ENCODE measurements around the gene FBXW12.
"Not testable (repeated sequence)": the region's sequence is repeated elsewhere in the genome, so short reads cannot be mapped to it uniquely, and the experiment has no call there.

Gene FBXW12

DNA sequence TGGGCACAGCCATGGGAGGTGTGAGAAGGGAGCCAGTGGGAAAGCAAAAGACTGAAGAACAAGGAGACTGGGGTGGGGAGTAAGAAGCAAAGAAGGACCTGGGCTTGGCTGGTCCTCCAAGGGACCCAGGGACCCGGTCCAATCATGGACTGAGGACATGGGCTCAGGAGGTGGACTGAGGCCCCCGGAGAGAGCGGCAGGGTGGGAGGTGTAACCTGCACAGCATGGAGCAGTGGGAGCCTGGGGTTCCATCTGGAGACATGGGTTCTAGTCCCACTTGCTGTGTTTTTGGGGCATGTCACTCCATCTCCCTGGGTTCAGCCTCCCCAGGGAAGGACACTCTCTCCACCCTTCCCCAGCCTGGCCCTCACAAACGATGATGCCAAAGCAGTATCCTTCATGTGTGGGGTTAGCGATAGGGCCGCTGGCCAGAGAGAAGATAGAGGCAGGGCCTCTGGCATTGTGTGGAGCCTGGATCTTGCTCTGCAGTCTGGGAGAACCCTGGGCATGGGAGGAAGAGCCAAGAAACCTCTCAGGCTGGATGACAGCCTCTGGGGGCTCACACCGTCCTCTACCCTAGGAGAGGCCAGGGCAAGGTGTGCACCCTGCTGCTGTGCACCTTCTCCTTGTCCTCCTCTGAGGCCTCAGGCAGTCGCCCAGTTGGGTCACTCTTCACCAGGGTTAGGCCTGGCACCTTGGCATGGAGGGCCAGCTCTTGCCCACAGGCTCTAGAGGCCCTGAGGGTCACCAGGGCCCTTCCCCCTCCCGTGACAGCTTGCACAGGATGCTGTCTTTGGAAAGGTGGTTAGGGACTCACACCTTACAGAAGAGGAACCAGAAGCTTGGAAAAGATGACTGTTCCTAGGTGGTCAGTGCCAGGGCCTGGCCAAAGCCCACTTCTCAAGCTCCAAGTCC lies 26.0 kb downstream of the FBXW12 start:
- ChIA-PET POLR2A (no interaction called here), CTCF (interaction anchor here (2.0 to 16.0 kb wide), 3 partner anchors 32 to 125 kb away, joined by 10 to 749 read pairs (median 48); partner anchors contain the start of genes CCDC51, PLXNB1 and TMA7)
- DNase-seq (ENCODE audit: low read depth, low spot score) = no peak
- TF ChIP-seq CTCF (IDR thresholded peaks at IDR 0.05; ENCODE audit: insufficient read depth, low read length, missing control alignments) = no peak
- H3K4me3 ChIP-seq (ENCODE audit: low read depth, low read length) = no peak overlapping the region

DNA sequence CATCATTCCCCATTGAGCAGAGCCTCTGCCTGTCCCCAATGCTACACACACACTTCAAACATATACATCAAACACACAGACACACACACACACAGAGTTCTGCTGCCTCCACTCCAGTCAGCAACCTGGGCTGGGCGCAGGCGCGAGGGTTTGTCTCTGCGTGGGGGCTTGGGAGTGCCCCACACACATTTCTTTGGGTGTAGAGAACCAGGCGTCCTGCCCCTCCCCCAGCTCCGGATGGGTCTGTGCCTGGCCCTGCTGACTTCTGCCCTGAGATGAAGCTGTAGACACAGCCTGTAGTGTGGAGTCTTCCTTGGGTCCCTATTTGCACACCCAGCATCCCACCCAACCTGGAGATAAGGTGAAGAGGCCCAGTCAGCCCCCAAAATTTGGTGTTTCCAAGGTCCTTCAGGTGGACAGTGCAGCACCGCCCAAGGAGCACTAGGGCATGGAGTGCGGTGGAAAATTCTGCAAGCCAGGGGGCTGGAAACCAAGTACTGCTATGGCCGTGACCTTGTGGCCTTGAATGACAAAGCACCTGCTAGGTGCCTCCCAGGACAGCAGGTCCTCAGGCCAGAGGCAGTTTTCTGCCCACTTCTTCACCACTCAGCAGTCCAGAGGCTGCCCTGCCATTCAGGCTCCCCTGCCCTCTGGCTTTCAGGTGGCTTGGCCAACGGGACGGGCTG lies 26.8 kb downstream of the FBXW12 start:
- DNase-seq (ENCODE audit: low read depth, low spot score) = no peak
- POLR2A ChIA-PET = no interaction called here
- no peak overlapping the region for H3K4me3 ChIP-seq (ENCODE audit: low read depth, low read length)
- CTCF ChIA-PET = interaction anchor here (0.8 to 16.0 kb wide), 8 partner anchors 9 to 153 kb away, joined by 3 to 749 read pairs (median 29); partner anchors contain the start of genes CCDC51, PLXNB1 and TMA7
- TF ChIP-seq CTCF (IDR thresholded peaks at IDR 0.05; ENCODE audit: insufficient read depth, low read length, missing control alignments) = no peak

- CTCF ChIA-PET = interaction anchor here (0.8 to 16.0 kb wide), 20 partner anchors 10 to 342 kb away, joined by 3 to 749 read pairs (median 9); partner anchors contain the start of genes CCDC51, PLXNB1 and TMA7
- TF ChIP-seq CTCF (IDR thresholded peaks at IDR 0.05; ENCODE audit: insufficient read depth, low read length, missing control alignments) = no peak
- DNase-seq (ENCODE audit: low read depth, low spot score) = no peak
- no peak overlapping the region for H3K4me3 ChIP-seq (ENCODE audit: low read depth, low read length)
- POLR2A ChIA-PET = no interaction called here
Observed at GRCh38 chr3:48399387-48400172, 27.6 kb downstream of the FBXW12 start.

DNA sequence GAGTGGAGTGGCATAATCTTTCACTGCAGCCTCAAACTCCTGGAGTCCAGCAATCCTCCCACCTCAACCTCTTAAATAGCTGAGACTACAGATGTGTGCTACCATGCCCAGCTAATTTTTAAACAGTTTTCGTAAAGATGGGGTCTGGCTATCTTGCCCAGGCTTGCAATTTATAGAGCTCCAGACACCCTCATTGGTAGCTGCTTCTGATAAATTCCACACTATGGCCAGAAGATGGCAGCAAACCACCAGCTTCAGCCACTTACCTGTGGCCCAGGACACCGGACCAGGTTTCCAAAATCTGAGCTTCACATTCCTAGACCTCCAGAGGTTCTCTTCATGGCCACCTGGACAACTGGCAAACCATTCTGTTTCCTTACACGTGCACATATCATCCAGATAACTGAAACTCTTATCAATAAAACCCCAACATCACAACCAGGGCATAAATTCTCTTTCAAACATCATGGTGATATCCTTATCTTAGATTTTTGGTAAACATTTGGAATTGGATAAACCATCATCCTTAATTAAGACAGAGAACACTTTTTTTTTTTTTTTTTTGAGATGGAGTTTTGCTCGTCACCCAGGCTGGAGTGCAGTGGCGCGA lies 28.9 kb downstream of the FBXW12 start:
- no peak overlapping the region for H3K4me3 ChIP-seq (ENCODE audit: low read depth, low read length)
- no peak for DNase-seq (ENCODE audit: low read depth, low spot score)
- TF ChIP-seq CTCF (IDR thresholded peaks at IDR 0.05; ENCODE audit: insufficient read depth, low read length, missing control alignments) = peak; percentile 64
- ChIA-PET POLR2A (interaction anchor here (1.1 to 2.1 kb wide), 2 partner anchors 36 to 39 kb away, joined by 4 to 10 read pairs; partner anchors contain the start of genes CCDC51 and TMA7), CTCF (interaction anchor here (0.5 to 16.0 kb wide), 62 partner anchors 8 to 340 kb away, joined by 3 to 749 read pairs (median 4); partner anchors contain the start of genes ATRIP, CCDC51, FBXW12 and NME6)

DNA sequence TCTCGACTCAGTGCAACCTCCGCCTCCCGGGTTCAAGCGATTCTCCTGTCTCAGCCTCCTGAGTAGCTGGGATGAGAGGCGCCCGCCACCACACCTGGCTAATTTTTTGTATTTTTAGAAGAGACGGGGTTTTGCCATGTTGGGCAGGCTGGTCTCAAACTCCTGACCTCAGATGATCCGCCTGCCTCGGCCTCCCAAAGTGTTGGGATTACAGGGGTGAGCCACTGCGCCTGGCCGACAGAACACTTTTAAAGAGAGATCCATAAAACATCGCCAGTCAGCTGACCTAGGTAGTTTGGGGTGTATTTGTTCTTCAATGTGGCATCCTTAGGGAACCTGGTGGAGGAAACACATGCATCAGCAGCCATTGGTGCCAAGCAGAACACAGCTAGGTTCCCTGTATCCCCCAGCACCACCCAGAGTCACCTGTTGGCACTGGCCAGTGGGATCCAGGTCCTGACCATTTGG lies 29.4 kb downstream of the FBXW12 start:
- ChIA-PET POLR2A (interaction anchor here (2.1 kb wide), 1 partner anchor 35 kb away, joined by 10 read pairs; no protein-coding TSS in a partner anchor), CTCF (interaction anchor here (0.6 to 16.0 kb wide), 49 partner anchors 8 to 340 kb away, joined by 3 to 749 read pairs (median 5); partner anchors contain the start of genes CCDC51, FBXW12, NME6 and PLXNB1)
- DNase-seq (ENCODE audit: low read depth, low spot score); H3K4me3 ChIP-seq (ENCODE audit: low read depth, low read length): not testable (repeated sequence)

Data from AG04449 (cell line).